Activated CD8-positive, alpha-beta T cell treated with anti-CD3 and anti-CD28 coated beads for 36 hours (primary cell): ENCODE measurements around the gene MAP3K3. TPM values are rescaled to one million over a fixed set of nuclear protein-coding genes. Genes with fewer than 3 reads are reported as not detected.

Experiments
- ATAC-seq: fragments of 200-7000 bp; cut with Tn5 transposase; one replicate; pipeline ENCODE4 v1.10.0; 2021; ENCODE audit warnings: mild to moderate bottlenecking, moderate library complexity
- CTCF ChIA-PET: fragments of 350-600 bp; sonication (Branson Sonifier 250); formaldehyde crosslinking; loops from one replicate; lab custom pipeline; 2021; ENCODE audit warnings: antibody characterized with exemption; lab: Charles Lee
- POLR2A ChIA-PET: fragments of 350-600 bp; sonication (Branson Sonifier 250); formaldehyde crosslinking; loops from one replicate; lab custom pipeline; 2021; ENCODE audit warnings: antibody characterized with exemption; lab: Charles Lee
- DNase-seq: peaks from one replicate; pipeline ENCODE4 v3.0.0-alpha.2; 2020
- H3K27ac Mint-ChIP-seq: one replicate; pipeline ENCODE4 v1.8.0; 2021; ENCODE audit warnings: mild to moderate bottlenecking, mixed read lengths
- H3K27me3 Mint-ChIP-seq: one replicate; pipeline ENCODE4 v1.8.0; 2021; ENCODE audit warnings: mixed read lengths
- H3K36me3 Mint-ChIP-seq: one replicate; pipeline ENCODE4 v1.8.0; 2021; ENCODE audit warnings: low read depth, mixed read lengths
- H3K4me1 Mint-ChIP-seq: one replicate; pipeline ENCODE4 v1.8.0; 2021; ENCODE audit warnings: low read depth, mixed read lengths
- H3K4me3 Mint-ChIP-seq: one replicate; pipeline ENCODE4 v1.8.0; 2021; ENCODE audit warnings: mild to moderate bottlenecking, moderate library complexity, mixed read lengths
- H3K9me3 Mint-ChIP-seq: one replicate; pipeline ENCODE4 v1.8.0; 2021; ENCODE audit warnings: mixed read lengths
- intact Hi-C: fragments of 100-400 bp; cut with micrococcal nuclease; formaldehyde crosslinking; loops from one replicate; pipeline ENCODE4 v1.10.0; 2022
- total RNA-seq, 2 experiments: library from RNA; stranded (reverse); gene quantifications; one replicate each; pipeline ENCODE4 v1.2.3, GENCODE V29; 2021
- TF ChIP-seq, protein P1 (sequence below): fragments of 200-600 bp; IDR thresholded peaks from one replicate; pipeline ENCODE4 v1.8.0; 2022; ENCODE audit warnings: antibody characterized with exemption, mild to moderate bottlenecking

MAP3K3 gene
- total RNA-seq, 2 experiments from 2014 or later = 20.6 to 22.5 TPM

GRCh38 chr17:63613663-63614062 is 8.6 kb upstream of the MAP3K3 start:
- Mint-ChIP-seq H3K4me1 (peaks cover 29% of the 10 kb centered on the region), H3K36me3 (peaks cover 11% of the 10 kb centered on the region), H3K27ac (no peak overlapping the region), H3K9me3 (no peaks in the 10 kb centered on the region), H3K27me3 (no peaks in the 10 kb centered on the region), H3K4me3 (no peak overlapping the region)
- no peak for DNase-seq
- TF ChIP-seq, protein P1, sequence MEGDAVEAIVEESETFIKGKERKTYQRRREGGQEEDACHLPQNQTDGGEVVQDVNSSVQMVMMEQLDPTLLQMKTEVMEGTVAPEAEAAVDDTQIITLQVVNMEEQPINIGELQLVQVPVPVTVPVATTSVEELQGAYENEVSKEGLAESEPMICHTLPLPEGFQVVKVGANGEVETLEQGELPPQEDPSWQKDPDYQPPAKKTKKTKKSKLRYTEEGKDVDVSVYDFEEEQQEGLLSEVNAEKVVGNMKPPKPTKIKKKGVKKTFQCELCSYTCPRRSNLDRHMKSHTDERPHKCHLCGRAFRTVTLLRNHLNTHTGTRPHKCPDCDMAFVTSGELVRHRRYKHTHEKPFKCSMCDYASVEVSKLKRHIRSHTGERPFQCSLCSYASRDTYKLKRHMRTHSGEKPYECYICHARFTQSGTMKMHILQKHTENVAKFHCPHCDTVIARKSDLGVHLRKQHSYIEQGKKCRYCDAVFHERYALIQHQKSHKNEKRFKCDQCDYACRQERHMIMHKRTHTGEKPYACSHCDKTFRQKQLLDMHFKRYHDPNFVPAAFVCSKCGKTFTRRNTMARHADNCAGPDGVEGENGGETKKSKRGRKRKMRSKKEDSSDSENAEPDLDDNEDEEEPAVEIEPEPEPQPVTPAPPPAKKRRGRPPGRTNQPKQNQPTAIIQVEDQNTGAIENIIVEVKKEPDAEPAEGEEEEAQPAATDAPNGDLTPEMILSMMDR = no peak
- ChIA-PET CTCF (interaction anchor here (0.8 to 4.3 kb wide), 4 partner anchors 10 to 185 kb away, joined by 3 to 188 read pairs (median 47); partner anchors contain the start of gene MAP3K3), POLR2A (interaction anchor here (0.6 to 0.7 kb wide), 2 partner anchors 16 to 360 kb away, joined by 3 read pairs; no protein-coding TSS in a partner anchor)
- ATAC-seq = no peak
- intact Hi-C loops = loop anchor here (5.0 kb wide), 1 partner anchor 171 kb away; no protein-coding TSS in a partner anchor

DNA sequence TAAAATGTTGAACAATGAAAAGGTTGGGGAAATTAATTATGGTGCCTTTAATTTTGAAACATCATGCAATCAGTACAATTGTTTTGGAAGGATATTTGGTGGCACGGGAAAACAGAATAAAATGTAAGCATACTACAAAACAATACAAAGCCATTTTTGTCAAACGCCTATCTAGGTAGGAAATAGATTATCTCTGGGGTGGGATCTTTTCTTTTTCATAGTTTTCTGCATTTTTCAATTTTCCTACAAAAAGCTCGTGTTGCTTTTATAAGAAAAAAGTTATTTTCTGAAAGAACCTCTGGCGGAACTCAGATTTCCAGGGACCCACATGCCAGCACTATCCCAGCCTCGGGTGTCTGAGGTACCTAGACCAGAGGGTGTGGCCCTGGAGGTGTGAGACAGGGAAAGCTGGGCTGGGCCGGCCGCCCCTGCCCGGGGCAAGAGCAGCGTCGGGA is 961 bp upstream of the MAP3K3 start:
- DNase-seq (no peak), ATAC-seq (peak; percentile 1)
- TF ChIP-seq, protein P1 = no peak
- intact Hi-C loops = loop anchor here (5.0 kb wide), 1 partner anchor 76 kb away; no protein-coding TSS in a partner anchor
- POLR2A ChIA-PET = interaction anchor here (1.0 to 3.1 kb wide), 10 partner anchors 9 to 193 kb away, joined by 3 to 34 read pairs (median 4); partner anchors contain the start of genes CCDC47, DDX42, LIMD2 and TACO1
- Mint-ChIP-seq H3K36me3 (peaks cover 2% of the 10 kb centered on the region), H3K4me3 (peak overlapping the region; percentile 84), H3K9me3 (no peaks in the 10 kb centered on the region), H3K27ac (peak overlapping the region; percentile 91), H3K4me1 (peaks cover 33% of the 10 kb centered on the region), H3K27me3 (no peaks in the 10 kb centered on the region)
- CTCF ChIA-PET = interaction anchor here (0.9 to 8.8 kb wide), 11 partner anchors 9 to 196 kb away, joined by 3 to 79 read pairs (median 3); no protein-coding TSS in a partner anchor

DNA sequence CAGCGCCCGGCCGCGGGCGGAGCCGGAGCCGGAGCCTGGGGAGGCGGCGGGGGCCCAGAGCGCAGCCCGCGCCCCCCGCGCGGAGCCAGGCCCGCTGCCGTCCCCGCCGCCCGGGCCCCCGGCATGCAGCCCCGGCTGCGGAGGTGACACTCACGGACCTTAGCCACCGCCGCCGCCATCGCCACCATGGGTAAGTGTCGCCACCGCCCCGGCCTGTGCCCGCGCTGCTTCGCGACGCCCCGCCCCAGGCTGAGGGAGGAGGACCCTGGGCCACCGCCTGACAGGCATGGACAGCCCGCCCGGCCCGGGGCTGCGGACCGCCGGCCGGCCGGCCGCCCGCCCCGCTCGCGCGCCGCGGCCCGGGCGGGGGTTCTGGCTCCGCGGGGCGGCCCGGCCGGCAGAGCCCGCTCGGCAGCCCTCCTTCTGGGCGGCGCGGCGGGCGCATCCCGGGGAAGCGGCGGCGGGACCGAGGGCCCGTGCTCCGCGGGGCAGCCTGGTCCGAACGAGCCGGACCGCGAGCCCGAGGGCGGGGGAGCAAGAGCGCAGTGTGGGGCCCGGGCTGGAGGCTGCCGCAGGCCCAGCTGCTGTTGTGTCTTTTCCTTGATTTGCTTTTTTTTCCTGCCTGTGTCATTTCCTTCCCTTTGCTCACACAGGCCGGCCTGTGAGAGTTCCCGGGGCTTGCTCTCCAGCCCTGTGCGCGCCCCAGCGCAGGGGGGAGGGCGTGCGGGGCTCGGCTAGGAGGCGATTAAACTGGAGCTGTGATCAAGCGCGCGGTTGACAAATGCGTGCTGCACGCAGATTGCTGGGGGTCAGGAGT is 565 bp downstream of the MAP3K3 start:
- TF ChIP-seq, protein P1 = no peak
- Mint-ChIP-seq H3K9me3 (no peaks in the 10 kb centered on the region), H3K4me1 (peaks cover 45% of the 10 kb centered on the region), H3K36me3 (peaks cover 2% of the 10 kb centered on the region), H3K27ac (peak overlapping the region; percentile 95), H3K4me3 (peak overlapping the region; percentile 99), H3K27me3 (no peaks in the 10 kb centered on the region)
- POLR2A ChIA-PET = interaction anchor here (0.6 to 3.1 kb wide), 10 partner anchors 11 to 187 kb away, joined by 3 to 34 read pairs (median 4); partner anchors contain the start of genes LIMD2 and TACO1
- intact Hi-C loops = loop anchor here (5.0 kb wide), 1 partner anchor 75 kb away; no protein-coding TSS in a partner anchor
- peak; percentile 14 for ATAC-seq
- DNase-seq = peak; percentile 64
- CTCF ChIA-PET = interaction anchor here (0.8 to 8.8 kb wide), 13 partner anchors 9 to 226 kb away, joined by 3 to 79 read pairs (median 3); no protein-coding TSS in a partner anchor

- intact Hi-C loops = loop anchor here (5.0 kb wide), 1 partner anchor 73 kb away; no protein-coding TSS in a partner anchor
These were observed 1.7 kb downstream of the MAP3K3 start for GRCh38 chr17:63623786-63624530.

More at GRCh38 chr17:63623786-63624530, 1.7 kb downstream of the MAP3K3 start:
- DNase-seq = no peak
- no peak overlapping the region for H3K27ac Mint-ChIP-seq
- H3K36me3 Mint-ChIP-seq = peaks cover 2% of the 10 kb centered on the region
- POLR2A ChIA-PET = interaction anchor here (0.6 to 3.1 kb wide), 3 partner anchors 37 to 75 kb away, joined by 3 to 34 read pairs (median 4); partner anchors contain the start of gene LIMD2
- no peaks in the 10 kb centered on the region for H3K27me3 Mint-ChIP-seq
- TF ChIP-seq, protein P1 = no peak
- H3K9me3 Mint-ChIP-seq = no peaks in the 10 kb centered on the region
- H3K4me1 Mint-ChIP-seq = peaks cover 46% of the 10 kb centered on the region
- H3K4me3 Mint-ChIP-seq = peak overlapping the region; percentile 99
- CTCF ChIA-PET = interaction anchor here (0.8 to 8.8 kb wide), 7 partner anchors 9 to 199 kb away, joined by 3 to 79 read pairs (median 3); no protein-coding TSS in a partner anchor
- ATAC-seq = no peak
